Neural progenitor cell (in vitro differentiated cells): ENCODE data around the gene CTRL.
"Not testable (repeated sequence)": the region's sequence is repeated elsewhere in the genome, so short reads cannot be mapped to it uniquely, and the experiment has no call there.

ENCODE experiments used
- CTCF ChIP-seq: fragments of 200-600 bp; sonication (generic); IDR thresholded peaks from 2 replicates; pipeline ENCODE4 v1.5.1; 2017; ENCODE audit warnings: antibody characterized with exemption, mild to moderate bottlenecking
- EZH2 ChIP-seq: fragments of 200-600 bp; sonication (generic); IDR thresholded peaks from 2 replicates; pipeline ENCODE4 v1.6.1; 2017; ENCODE audit warnings: antibody characterized with exemption, mild to moderate bottlenecking, moderate library complexity

GRCh38 chr16:67937713-67938112 lies 6.1 kb upstream of the CTRL start:
- TF ChIP-seq CTCF, EZH2: not testable (repeated sequence)
